ENCODE results near the gene ISLR2.

ISLR2 gene

GRCh38 chr15:74128785-74129585, 1.4 kb upstream of the ISLR2 start:
- DNase-seq (ENCODE audit: low read depth) = no peak

- no peak for DNase-seq (ENCODE audit: low read depth)
Measured at GRCh38 chr15:74129586-74130154, 716 bp upstream of the ISLR2 start.

DNA sequence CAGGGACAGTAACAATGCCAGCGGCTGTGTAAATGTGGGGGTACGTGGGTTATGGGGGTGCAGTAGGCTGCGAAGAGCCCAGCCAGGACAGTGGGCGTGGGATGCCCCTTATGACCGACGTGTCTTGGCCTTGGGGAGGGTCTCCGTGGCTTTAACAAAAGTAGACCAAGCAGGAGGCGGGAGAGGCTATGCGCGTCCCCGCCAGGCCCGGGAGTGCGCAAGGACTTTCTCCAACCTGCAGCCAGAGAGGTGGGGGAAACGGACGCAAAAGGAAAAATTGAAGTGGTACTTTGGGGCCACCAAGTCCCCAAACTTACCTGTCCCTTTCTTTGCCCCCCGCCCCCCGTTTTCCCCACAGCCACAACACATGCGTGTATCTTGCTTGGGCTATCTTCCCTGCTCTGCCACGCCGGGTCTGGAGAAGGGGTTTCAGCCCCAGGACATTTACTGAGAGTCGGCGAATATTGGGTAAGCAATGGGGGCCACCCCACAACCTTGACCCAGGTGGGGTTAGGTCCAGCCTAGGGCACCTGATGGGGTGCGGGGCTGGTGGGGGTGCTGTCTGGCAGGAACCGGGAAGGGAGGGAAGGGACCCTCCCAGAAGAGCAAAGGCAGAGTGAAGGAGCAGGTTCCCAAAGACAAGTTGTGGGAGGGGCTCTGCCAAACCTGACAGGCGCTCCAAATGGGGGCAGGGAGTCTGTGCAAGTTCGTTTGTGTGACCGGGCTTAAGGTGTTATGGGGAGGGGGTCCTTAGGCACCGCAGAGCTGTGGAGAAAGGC, 652 bp downstream of the ISLR2 start:
- DNase-seq (ENCODE audit: low read depth) = no peak

GRCh38 chr15:74131628-74132413, 1.4 kb downstream of the ISLR2 start:
- no peak for DNase-seq (ENCODE audit: low read depth)

DNA sequence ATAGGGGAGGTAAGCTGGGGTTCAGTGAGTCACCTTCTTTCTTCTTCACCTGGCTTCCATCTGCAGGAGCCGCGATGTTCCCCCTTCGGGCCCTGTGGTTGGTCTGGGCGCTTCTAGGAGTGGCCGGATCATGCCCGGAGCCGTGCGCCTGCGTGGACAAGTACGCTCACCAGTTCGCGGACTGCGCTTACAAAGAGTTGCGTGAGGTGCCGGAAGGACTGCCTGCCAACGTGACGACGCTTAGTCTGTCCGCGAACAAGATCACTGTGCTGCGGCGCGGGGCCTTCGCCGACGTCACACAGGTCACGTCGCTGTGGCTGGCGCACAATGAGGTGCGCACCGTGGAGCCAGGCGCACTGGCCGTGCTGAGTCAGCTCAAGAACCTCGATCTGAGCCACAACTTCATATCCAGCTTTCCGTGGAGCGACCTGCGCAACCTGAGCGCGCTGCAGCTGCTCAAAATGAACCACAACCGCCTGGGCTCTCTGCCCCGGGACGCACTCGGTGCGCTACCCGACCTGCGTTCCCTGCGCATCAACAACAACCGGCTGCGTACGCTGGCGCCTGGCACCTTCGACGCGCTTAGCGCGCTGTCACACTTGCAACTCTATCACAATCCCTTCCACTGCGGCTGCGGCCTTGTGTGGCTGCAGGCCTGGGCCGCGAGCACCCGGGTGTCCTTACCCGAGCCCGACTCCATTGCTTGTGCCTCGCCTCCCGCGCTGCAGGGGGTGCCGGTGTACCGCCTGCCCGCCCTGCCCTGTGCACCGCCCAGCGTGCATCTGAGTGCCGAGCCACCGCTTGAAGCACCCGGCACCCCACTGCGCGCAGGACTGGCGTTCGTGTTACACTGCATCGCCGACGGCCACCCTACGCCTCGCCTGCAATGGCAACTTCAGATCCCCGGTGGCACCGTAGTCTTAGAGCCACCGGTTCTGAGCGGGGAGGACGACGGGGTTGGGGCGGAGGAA, 2.6 kb downstream of the ISLR2 start:
- DNase-seq (ENCODE audit: low read depth) = peak; percentile 30

- no peak for DNase-seq (ENCODE audit: low read depth)
Measured at GRCh38 chr15:74133694-74134386, 3.5 kb downstream of the ISLR2 start.

GRCh38 chr15:74134387-74135027, 4.1 kb downstream of the ISLR2 start:
- DNase-seq (ENCODE audit: low read depth) = peak; percentile 45

- DNase-seq (ENCODE audit: low read depth) = no peak
Measured at GRCh38 chr15:74135041-74135565, 4.7 kb downstream of the ISLR2 start.

DNA sequence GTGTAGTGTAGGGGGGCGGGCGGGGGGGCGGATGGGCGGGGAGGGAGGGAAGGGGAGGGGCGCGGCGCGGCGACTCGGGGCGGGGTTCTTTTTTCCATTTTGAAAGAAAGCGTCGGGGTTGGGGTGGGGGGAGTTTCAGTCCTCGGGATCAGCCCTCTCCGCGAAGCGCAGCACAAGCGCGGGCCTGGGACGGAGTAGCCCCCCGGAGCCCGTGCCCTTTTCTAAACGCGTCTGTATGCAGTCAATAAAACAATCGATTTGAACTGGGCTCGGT, 6.1 kb downstream of the ISLR2 start:
- DNase-seq (ENCODE audit: low read depth) = no peak

- no peak for DNase-seq (ENCODE audit: low read depth)
Measured at GRCh38 chr15:74136814-74137536, 6.6 kb downstream of the ISLR2 start.

GRCh38 chr15:74137537-74137894, 7.1 kb downstream of the ISLR2 start:
- no peak for DNase-seq (ENCODE audit: low read depth)

- no peak for DNase-seq (ENCODE audit: low read depth)
Measured at GRCh38 chr15:74138642-74139041, 8.3 kb downstream of the ISLR2 start.

DNA sequence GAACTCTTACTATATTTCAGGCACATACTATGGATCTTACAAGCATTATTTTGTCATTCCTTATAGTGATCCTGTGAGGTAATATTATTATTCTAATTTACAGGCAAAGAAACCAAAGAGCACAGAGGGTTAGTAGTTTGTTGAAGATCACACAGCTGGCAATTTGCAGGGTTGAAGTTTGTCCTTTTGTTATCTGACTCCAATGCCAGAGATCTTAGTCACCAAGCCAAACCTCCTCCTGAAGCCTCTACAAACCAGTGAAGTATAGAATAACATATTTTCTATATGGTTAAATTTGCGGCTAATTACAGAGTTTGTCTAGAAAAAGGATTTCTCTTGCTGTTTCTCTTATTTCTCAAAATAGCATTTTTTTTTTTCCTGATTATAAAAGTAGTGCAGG, 11.2 kb downstream of the ISLR2 start:
- DNase-seq (ENCODE audit: low read depth) = peak; percentile 14

GRCh38 chr15:74144153-74144775, 13.9 kb downstream of the ISLR2 start:
- peak; percentile 40 for DNase-seq (ENCODE audit: low read depth)

DNA sequence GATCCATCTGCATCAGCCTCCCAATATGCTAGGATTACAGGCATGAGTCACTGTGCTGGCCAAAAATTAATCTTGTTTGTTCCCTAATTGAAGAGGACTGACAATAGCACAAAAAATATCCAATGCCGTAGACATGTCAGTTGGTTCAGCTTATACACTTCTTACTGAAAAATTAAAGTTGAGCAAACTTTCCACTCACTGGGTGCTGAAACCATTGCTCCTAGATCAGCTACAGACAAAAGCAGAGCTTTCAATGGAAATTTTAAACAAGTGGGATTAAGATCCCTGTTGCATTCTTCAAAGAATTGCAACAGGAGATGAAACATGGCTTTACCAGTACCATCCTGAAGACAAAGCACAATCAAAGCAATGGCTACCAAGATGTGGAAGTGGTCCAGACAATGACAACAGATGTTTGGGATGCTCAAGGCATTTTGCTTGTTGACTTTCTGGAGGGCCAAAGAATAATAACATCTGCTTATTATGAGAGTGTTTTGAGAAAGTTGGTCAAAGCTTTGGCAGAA, 16.0 kb downstream of the ISLR2 start:
- DNase-seq (ENCODE audit: low read depth) = no peak

DNA sequence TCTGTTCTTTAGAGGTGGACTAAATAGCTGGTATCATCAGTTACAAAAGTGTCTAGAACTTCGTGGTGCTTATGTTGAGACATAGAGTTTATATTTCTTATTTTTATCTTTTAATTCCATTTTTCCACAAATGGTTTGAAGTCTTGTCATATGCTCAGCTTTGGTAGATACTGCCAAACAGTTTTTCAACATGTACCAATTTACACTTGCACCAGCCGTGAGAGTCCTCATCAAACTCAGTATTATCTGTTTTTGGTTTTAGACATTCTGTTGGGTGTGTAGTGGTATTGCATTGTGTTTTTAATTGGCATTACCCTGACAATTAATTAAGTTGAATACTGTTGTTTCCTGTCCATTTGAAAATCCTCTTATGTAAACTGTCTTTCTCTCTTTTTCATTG, 16.7 kb downstream of the ISLR2 start:
- DNase-seq (ENCODE audit: low read depth) = no peak

DNA sequence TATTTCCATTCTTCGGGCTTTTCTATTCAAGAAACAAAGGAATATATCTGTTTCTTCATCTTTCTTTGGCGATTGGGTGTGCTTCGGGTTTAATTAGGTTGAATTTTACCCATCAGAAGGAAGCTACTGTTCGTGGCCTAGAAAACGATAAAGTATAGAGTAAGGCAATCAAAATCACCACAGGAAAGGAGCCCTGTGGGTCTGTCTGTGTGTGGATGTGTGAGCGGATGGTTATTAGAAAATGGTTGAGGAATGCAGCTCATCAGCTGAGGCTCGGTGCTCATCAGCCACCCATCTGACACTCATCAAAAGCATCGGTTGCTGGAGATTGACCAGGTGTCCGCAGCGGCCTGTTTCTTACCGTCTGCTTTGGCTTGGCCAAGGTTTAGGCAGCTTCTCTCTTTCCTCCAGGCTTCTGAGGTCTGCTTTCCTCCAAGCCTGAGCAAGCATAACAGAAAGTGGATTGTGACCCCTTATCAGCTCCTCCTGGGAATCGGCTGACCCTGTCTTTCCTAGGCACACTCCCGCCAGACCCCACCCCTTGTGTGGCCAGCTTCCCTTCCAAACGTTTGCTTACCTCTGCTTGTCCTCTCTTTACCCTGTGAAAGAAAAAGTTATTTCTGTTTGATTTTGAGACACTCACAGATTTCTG, 25.5 kb downstream of the ISLR2 start:
- DNase-seq (ENCODE audit: low read depth) = no peak

All from ELR (cell line).